ENCODE results near the gene TASP1.
"Not testable (repeated sequence)": the region's sequence is repeated elsewhere in the genome, so short reads cannot be mapped to it uniquely, and the experiment has no call there.

Gene TASP1

DNA sequence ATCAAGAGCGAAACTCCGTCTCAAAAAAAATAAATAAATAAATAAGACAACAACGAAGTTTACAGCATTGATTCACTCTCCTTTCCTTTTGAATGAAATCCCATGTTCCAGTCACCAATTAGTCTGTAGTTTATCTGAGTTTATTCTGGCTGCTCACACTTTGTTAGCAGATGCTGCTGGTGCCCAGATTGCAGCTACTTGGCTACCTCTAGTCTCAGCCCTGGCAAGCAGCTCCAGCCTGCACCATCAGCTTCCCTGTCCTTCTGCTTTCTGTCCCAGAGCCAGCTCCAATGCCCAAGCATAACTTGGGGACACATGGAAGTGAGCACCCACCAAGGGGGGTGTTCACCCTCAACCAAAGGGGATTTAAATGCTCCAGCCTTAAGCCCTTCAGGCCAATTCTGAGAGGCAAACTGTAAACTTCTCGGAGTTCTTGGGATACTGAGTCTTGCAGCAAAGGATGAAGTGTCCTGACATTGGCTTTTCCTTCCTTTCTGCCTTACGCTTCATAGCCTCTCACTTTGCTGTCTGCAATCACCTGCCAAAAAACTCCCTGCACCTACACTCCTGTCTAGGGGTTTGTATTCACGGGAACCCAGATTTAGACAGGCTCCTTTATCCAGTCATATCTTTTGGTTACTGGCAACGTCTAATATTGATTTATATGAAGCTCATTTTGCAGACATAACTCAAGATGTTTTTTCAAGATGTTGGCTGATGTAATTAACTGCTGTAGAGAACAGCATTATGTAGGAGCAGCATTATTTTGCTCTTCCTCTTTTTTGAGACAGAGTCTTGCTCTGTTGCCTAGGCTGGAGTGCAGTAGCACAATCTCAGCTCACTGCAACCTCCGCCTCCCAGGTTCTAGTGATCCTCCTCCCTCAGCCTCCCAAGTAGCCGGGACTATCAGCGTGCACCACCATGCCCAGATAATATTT lies 9.8 kb upstream of the TASP1 start:
- DNase-seq, result no peak

GRCh38 chr20:13644010-13644409 lies 5.3 kb upstream of the TASP1 start:
- no peak for DNase-seq

DNA sequence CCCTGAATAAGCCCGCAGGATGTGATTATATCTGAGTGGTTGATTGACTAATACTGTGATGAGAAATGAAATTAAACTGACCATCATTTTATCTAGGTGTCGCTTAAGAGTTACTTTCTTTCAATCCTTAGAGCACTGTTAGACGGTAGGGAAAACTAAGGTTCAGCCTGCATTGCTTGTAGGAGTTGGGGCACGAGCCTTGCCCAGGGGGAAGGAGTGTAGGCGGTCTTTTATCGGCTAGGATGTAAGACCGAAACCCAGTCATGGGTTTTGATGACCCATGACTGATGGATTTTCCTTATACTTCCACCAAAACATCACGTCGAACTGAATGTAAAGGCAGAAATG lies 392 bp upstream of the TASP1 start:
- DNase-seq, result no peak

GRCh38 chr20:13638162-13638495 lies 603 bp downstream of the TASP1 start:
- no peak for DNase-seq

DNA sequence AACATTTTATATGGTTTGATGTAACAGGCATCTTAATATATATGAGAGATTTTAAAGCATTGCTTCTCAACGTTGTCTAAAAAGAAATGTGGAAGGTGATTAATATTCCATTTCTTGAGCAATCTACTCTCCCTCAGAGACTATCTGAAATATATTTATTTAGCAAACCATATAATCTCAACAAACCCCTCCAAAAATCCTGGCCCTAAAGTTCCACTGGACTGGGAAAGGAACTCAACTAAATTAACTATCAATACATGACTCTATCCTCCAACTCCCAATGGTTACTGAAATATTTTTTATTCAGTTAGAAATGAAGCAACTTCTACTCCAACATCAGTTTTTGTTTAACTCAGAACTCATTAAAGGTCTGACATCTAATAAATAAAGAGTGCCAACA lies 6.3 kb downstream of the TASP1 start:
- DNase-seq, result no peak

- not testable (repeated sequence) for DNase-seq
Observed at GRCh38 chr20:13627525-13627924, 11.2 kb downstream of the TASP1 start.

- DNase-seq, result no peak
Observed at GRCh38 chr20:13626724-13627123, 12.0 kb downstream of the TASP1 start.

DNA sequence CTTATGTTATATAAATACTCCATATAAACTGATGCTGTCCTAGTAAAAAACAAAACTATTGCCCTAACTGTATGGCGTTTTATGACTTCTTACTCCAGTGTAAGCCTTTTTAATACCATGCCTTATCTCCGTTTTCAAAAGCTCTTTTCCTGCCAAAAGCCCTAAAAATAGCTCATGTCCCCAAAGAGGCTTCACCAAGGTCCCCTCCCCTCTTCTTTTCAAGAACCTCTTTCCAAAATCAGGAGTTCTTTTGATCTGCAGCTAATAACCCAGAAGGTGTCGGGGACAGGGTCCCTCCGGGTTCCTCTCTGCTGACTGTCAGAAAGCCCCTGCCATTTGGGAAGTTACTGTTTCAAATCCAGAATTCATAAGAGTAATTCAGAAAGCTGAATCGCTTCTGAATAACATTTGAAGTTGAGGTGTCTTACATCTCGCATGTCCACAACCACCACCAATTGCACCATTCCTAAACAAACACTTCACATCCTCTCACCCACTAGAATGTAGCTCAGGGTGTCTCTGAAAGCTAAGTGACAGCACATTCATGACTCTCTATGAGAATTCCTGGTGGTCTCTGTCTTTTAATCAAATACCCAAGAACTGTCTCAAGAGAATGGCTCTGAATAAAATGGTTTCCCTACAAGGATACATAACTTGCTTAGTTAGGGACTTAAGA lies 13.3 kb downstream of the TASP1 start:
- no peak for DNase-seq

- DNase-seq, result not testable (repeated sequence)
Observed at GRCh38 chr20:13619415-13619814, 19.3 kb downstream of the TASP1 start.

- not testable (repeated sequence) for DNase-seq
Observed at GRCh38 chr20:13618456-13618855, 20.3 kb downstream of the TASP1 start.

GRCh38 chr20:13617585-13617984 lies 21.1 kb downstream of the TASP1 start:
- DNase-seq, result not testable (repeated sequence)

DNA sequence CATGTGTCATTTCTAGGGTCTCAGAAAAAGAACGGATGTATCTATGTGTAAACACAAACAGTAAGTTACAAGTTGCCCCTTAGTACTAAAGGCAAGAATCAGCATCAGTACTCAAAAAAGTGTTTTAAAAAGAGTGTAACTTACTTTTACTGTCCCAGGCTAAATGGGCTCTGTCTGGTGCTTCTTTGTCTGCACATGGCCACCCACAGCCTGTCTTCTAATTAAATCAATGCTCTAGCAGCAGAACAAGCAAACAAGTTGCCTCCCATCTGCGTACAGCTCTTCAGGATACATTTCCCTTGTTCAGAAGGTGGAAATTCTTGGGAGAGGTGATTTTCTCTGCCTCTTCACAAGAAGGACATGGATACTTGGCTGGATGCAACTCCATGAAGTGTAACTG lies 22.0 kb downstream of the TASP1 start:
- DNase-seq, result not testable (repeated sequence)

GRCh38 chr20:13613917-13614316 lies 24.8 kb downstream of the TASP1 start:
- DNase-seq, result no peak

- no peak for DNase-seq
Observed at GRCh38 chr20:13611611-13612125, 27.1 kb downstream of the TASP1 start.

DNA sequence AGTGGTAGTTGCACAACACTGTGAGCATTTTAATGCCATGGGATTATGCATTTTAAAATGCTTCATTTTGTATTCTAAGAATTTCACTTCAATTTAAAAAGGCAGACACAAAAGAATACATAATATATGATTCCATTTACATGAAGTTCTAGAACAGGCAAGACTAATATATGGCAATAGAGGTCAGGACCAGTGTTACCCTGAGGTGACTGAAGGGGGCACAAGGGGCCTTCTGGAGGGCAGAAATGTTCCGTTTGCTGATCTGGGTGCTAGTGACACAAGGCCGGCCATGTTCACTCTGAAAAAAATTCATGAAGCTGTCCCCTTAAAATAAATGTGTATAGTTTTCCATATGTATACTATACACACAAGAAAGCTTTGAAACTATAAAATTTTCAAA lies 28.5 kb downstream of the TASP1 start:
- no peak for DNase-seq

GRCh38 chr20:13608066-13608465 lies 30.7 kb downstream of the TASP1 start:
- no peak for DNase-seq

DNA sequence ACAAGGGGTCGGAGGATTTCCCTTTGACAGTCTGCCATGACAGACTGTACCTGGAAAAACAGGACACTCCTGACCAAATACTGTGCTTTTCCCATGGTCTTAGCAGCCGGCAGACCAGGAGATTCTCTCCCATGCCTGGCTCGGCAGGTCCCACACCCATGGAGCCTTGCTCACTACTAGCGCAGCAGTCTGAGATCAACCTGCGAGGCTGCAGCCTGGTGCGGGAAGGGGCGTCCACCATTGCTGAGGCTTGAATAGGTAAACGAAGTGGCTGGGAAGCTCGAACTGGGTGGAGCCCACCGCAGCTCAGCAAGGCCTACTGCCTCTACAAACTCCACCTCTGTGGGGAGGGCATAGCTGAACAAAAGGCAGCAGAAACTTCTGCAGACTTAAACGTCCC lies 45.3 kb downstream of the TASP1 start:
- DNase-seq, result not testable (repeated sequence)

DNA sequence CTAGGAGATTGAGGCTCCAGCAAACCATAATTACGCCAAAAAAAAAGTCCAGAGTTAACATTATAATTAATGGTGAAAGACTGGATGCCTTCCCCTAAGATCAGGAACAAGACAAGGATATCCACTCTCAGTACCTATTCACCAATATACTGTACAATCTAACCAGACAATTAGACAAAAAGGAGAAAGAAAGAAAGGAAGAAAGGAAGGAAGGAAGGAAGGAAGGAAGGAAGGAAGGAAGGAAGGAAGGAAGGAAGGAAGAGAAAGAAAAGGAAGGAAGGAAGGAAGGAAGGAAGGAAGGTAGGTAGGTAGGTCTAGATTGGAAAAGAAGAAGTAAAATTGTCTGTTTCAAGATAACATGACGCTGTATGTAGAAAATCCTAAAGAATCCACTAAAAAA lies 50.7 kb downstream of the TASP1 start:
- DNase-seq, result no peak

DNA sequence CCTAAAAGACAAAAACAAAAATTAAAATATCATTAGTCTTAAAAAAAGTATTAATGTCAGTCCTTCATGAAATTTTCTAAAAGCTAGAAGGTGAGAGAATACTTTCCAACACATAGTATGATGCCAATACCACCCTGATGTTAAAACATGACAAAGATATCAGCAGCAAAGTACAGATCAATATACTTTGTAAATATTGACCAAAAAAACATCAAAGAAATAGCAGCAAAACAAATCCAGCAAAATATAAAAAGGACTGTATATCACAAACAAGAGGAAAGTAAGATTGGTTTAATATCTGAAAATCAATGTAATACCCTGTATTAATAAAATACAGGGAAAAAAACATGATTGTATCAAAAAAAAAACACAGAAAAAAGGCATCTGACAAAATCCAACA lies 51.4 kb downstream of the TASP1 start:
- DNase-seq, result no peak

DNA sequence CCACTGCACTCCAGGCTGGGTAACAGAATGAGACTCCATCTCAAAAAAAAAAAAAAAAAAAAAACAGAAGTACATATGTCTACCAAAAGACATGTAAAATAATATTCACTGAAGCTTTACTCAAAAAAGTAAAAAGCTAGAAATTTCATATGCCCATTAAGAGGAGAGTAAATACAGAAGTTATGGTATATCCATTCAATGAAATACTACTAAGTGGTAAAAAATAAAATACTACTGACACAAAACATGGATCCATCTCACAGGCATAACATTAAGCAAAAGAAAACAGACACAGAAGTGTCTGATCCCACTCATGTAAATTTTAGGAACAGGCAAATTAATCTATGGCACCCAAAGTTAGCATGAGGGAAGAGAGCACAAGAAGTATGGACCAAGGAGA lies 52.6 kb downstream of the TASP1 start:
- no peak for DNase-seq

DNA sequence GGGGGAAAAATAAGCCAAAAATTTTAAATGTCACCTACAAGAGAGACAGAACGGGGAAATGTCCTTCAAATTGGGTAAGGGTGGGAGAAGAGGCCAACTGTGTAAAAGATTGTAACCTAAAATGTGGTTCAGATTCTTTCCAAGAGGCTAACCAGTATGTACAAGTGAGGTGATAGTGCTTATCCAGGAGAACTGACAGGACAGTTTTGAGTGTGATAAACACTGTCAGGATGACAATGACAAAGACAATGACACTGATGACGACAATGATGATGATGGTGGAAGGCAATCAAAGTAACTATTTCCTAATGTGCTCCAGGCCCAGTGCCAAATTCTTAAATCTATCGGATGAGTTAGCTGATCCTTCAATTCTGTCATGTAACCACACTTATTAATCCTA lies 57.3 kb downstream of the TASP1 start:
- DNase-seq, result no peak

GRCh38 chr20:13580707-13581106 lies 58.0 kb downstream of the TASP1 start:
- DNase-seq, result no peak

DNA sequence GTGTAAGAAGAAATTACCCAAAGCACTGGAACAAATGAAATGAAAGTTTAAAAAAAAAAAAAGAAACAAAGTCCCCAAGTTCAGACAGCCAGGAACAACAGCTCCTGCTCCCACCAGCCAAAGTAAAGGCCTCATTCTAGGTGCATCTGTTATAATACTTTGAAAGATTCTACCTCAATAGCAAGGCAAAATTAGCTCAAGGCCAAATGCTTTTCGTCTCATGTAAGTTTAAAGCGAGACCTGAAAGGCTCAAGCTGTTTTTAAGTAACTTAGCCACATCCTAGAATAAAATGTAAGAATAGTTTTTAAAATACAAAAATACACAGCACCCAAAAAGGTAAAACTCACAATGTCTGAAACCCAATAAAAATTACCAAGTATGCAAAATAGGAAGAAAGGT lies 64.7 kb downstream of the TASP1 start:
- DNase-seq, result no peak

DNA sequence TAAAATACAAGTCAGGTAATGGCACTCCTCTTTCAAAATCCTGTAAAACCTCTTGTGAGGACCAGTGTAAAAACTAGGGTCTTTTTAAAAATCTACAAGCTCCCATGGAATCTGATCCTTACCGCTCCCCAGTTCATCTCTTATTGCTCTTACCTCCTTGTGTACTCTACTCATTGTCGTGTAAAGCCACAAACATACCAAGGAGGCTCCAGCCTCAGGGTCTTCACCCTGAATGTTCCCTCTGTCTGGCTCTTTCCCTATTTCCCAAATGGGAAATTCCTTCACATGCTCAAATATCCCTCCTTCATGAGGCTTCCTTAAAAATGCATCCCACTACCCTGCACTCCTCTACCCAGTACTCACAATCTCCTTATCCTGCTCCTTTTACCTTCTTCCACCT lies 67.1 kb downstream of the TASP1 start:
- DNase-seq, result no peak

Measured in activated gamma-delta T cell (primary cell).